ENCODE data around the gene CCDC71L.

The CCDC71L gene

GRCh38 chr7:106634958-106635357 is 26.0 kb downstream of the CCDC71L start:
- ChIA-PET CTCF (interaction anchor here (0.7 kb wide), 1 partner anchor 17 kb away, joined by 8 read pairs; no protein-coding TSS in a partner anchor), POLR2A (ENCODE audit: low non-redundant PET) (no interaction called here)
- no peak for TF ChIP-seq CTCF (conservative IDR thresholded peaks at IDR 0.05; ENCODE audit: low read depth)
- DNase-seq (ENCODE audit: low spot score), result no peak
- no peak overlapping the region for H3K27ac ChIP-seq

- POLR2A ChIA-PET (ENCODE audit: low non-redundant PET), result no interaction called here
- no peak for TF ChIP-seq CTCF (conservative IDR thresholded peaks at IDR 0.05; ENCODE audit: low read depth)
- DNase-seq (ENCODE audit: low spot score), result no peak
- H3K27ac ChIP-seq, result no peak overlapping the region
- CTCF ChIA-PET, result interaction anchor here (0.6 kb wide), 1 partner anchor 88 kb away, joined by 6 read pairs; no protein-coding TSS in a partner anchor
These were observed 30.3 kb downstream of the CCDC71L start for GRCh38 chr7:106630648-106631047.

- TF ChIP-seq CTCF (conservative IDR thresholded peaks at IDR 0.05; ENCODE audit: low read depth), result no peak
- no peak for DNase-seq (ENCODE audit: low spot score)
- CTCF ChIA-PET, result interaction anchor here (0.5 to 1.1 kb wide), 2 partner anchors 9 to 154 kb away, joined by 3 to 4 read pairs; no protein-coding TSS in a partner anchor
- POLR2A ChIA-PET (ENCODE audit: low non-redundant PET), result no interaction called here
- H3K27ac ChIP-seq, result no peak overlapping the region
These were observed 31.4 kb downstream of the CCDC71L start for GRCh38 chr7:106629516-106629915.

- no peak for TF ChIP-seq CTCF (conservative IDR thresholded peaks at IDR 0.05; ENCODE audit: low read depth)
- peak; percentile 34 for DNase-seq (ENCODE audit: low spot score)
- H3K27ac ChIP-seq, result no peak overlapping the region
- ChIA-PET CTCF (no interaction called here), POLR2A (ENCODE audit: low non-redundant PET) (no interaction called here)
These were observed 34.4 kb downstream of the CCDC71L start for GRCh38 chr7:106626376-106627164.

- ChIA-PET POLR2A (ENCODE audit: low non-redundant PET) (no interaction called here), CTCF (no interaction called here)
- DNase-seq (ENCODE audit: low spot score), result no peak
- TF ChIP-seq CTCF (conservative IDR thresholded peaks at IDR 0.05; ENCODE audit: low read depth), result no peak
- no peak overlapping the region for H3K27ac ChIP-seq
These were observed 35.2 kb downstream of the CCDC71L start for GRCh38 chr7:106625678-106626301.

GRCh38 chr7:106623853-106624252 is 37.1 kb downstream of the CCDC71L start:
- peak; percentile 45 for DNase-seq (ENCODE audit: low spot score)
- ChIA-PET CTCF (no interaction called here), POLR2A (ENCODE audit: low non-redundant PET) (no interaction called here)
- no peak for TF ChIP-seq CTCF (conservative IDR thresholded peaks at IDR 0.05; ENCODE audit: low read depth)
- no peak overlapping the region for H3K27ac ChIP-seq

All from RWPE1 (cell line).